Activated T-helper 1 cell treated with Interleukin-2 at 50 U/mL for 16 hours (primary cell): ENCODE data around the gene RCAN2.

Experiments used
- DNase-seq: peaks from one replicate; pipeline ENCODE4 v3.0.0-alpha.2; 2020; ENCODE audit warnings: low read depth

Gene RCAN2

GRCh38 chr6:46290421-46291274 is 200.6 kb downstream of the RCAN2 start:
- no peak for DNase-seq

GRCh38 chr6:46289898-46290297 is 201.4 kb downstream of the RCAN2 start:
- no peak for DNase-seq

- no peak for DNase-seq
These were observed 202.4 kb downstream of the RCAN2 start for GRCh38 chr6:46288835-46289234.

GRCh38 chr6:46287681-46288080 is 203.6 kb downstream of the RCAN2 start:
- DNase-seq = no peak

GRCh38 chr6:46287043-46287442 is 204.2 kb downstream of the RCAN2 start:
- DNase-seq = no peak

GRCh38 chr6:46284475-46284874 is 206.8 kb downstream of the RCAN2 start:
- no peak for DNase-seq

GRCh38 chr6:46281110-46281509 is 210.1 kb downstream of the RCAN2 start:
- DNase-seq = no peak

- DNase-seq = no peak
These were observed 211.4 kb downstream of the RCAN2 start for GRCh38 chr6:46279874-46280273.

GRCh38 chr6:46276576-46277142 is 214.6 kb downstream of the RCAN2 start:
- DNase-seq = no peak

GRCh38 chr6:46274502-46274901 is 216.7 kb downstream of the RCAN2 start:
- DNase-seq = no peak

GRCh38 chr6:46273911-46274310 is 217.3 kb downstream of the RCAN2 start:
- no peak for DNase-seq

GRCh38 chr6:46271728-46272127 is 219.5 kb downstream of the RCAN2 start:
- no peak for DNase-seq

GRCh38 chr6:46271107-46271506 is 220.1 kb downstream of the RCAN2 start:
- DNase-seq = no peak

GRCh38 chr6:46270336-46270735 is 220.9 kb downstream of the RCAN2 start:
- DNase-seq = no peak

- DNase-seq = no peak
These were observed 221.6 kb downstream of the RCAN2 start for GRCh38 chr6:46269447-46270229.

GRCh38 chr6:46267515-46267914 is 223.7 kb downstream of the RCAN2 start:
- DNase-seq = no peak

- no peak for DNase-seq
These were observed 225.9 kb downstream of the RCAN2 start for GRCh38 chr6:46265373-46265772.

- no peak for DNase-seq
These were observed 227.6 kb downstream of the RCAN2 start for GRCh38 chr6:46263707-46264086.

- no peak for DNase-seq
These were observed 228.1 kb downstream of the RCAN2 start for GRCh38 chr6:46262928-46263706.

GRCh38 chr6:46258249-46258648 is 233.0 kb downstream of the RCAN2 start:
- no peak for DNase-seq

- DNase-seq = no peak
These were observed 235.7 kb downstream of the RCAN2 start for GRCh38 chr6:46255528-46255927.

- DNase-seq = no peak
These were observed 236.3 kb downstream of the RCAN2 start for GRCh38 chr6:46254946-46255345.
